ENCODE results near the gene TMEM213.
"Not testable (repeated sequence)": the region's sequence is repeated elsewhere in the genome, so short reads cannot be mapped to it uniquely, and the experiment has no call there.

The TMEM213 gene

DNA sequence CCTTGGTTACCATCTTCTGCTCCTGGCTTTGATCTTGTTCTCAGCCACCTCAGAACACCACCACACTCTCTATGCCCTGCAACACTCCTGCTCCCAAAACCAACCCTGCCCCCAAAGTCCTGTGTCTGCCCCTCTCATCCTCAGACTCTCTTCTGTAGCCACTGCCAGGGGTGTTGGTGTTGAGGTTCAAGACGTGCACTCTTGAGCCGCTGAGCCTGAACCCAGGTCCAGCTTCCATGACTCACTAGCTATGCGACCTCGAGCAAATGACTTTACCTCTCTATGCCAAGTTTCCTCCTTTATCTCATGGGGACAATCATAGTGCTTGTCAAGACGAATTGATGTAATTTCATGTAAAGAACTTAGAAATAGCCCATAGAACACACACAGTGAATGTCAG is 1.0 kb downstream of the TMEM213 start:
- no peak for DNase-seq

- no peak for DNase-seq
Observed at GRCh38 chr7:138799336-138800000, 1.7 kb downstream of the TMEM213 start.

DNA sequence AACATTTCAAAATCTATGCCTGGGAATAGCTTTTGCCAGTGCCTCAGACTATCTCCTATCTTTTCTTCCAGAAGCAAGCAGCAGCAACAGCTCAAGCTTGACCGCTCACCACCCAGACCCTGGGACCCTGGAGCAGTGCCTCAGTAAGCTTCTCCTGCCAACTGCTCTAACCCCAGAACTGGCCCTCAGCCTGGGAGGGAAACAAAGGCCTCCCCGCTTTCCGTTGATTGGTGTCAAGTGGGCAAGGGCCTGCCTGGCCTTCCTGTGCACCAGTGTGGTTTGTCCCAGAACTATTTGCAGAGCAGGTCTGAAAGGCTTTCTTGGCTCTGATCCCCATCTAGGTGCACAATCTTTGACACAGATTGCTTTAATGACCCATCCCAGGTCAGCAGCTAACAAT is 3.5 kb downstream of the TMEM213 start:
- no peak for DNase-seq

DNA sequence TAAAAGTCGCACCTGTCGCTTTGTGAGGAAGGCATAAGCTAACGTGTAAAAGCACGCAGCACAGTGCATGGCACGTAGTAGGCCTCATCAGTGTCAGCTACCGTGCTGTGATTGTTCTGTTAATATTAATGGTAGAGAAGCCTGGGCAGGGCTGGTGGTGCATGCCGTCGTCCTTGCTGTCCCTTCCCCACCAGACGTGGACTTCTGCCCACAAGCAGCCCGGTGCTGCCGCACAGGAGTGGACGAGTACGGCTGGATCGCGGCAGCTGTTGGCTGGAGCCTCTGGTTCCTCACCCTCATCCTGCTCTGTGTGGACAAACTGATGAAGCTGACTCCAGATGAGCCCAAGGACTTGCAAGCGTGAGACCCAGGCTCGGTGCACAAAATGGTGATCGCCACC is 4.9 kb downstream of the TMEM213 start:
- no peak for DNase-seq

DNA sequence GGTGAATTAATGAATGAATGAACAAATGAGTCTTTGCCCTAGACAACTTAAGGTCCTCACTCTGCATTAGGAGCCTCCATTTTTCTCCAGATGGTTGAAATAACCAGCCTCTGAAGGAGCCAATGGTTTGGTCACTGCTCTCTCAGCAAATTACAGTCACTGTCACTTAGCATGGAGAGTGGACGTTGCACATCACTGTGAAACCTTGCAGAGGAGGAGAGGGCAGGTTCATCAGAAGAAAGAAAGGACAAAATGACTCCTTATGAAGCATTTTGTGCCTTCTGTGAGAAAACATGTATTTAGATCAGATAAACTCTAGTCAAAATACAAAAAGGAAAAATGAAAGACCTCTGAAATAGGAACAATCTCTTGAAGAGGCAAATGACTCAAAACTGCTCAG is 6.8 kb downstream of the TMEM213 start:
- no peak for DNase-seq

- no peak for DNase-seq
Observed at GRCh38 chr7:138809346-138809745, 11.6 kb downstream of the TMEM213 start.

- DNase-seq, result not testable (repeated sequence)
Observed at GRCh38 chr7:138811327-138811726, 13.5 kb downstream of the TMEM213 start.

DNA sequence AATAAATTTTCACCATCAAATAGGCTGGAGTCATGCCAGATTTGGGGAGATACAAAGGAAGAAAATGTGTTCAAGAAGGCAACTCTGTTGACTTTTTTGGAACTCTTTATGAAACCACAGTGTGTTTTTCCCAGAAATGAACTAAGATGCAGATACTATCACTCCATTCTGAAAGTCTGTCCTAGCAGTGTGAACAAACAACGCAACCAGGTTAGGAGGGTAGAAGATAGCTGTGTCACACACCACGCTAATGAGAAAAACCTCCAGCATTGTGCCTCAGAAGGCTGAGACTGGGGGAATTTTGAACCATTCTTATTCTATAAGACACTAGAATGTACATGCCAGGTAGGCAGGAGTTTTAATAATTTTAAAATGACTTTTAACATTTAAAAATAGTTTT is 16.2 kb downstream of the TMEM213 start:
- no peak for DNase-seq

DNA sequence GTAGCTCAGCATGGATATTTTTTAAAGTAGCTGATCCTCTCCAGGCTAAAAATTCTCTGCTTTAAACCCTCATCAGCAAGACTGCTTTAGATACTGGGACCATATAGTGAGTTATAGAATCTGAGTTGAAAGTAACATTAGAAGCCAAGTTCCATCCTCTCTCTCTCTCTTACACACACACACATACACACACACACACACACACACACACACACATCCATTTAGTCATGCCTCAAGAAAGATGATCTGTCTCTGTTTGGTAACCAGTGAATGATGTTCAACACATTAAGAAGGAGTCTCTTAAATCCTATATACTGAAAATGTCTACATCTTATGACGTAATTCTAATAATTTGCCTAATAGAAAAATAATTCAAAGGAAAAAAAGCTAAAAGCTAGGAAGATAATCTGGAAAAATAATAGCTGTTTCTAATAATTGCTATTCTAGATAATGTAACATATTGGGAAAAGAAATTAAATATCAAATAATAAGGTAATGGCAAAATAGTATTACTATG is 17.1 kb downstream of the TMEM213 start:
- DNase-seq, result no peak

GRCh38 chr7:138816650-138817049 is 18.9 kb downstream of the TMEM213 start:
- DNase-seq, result no peak

DNA sequence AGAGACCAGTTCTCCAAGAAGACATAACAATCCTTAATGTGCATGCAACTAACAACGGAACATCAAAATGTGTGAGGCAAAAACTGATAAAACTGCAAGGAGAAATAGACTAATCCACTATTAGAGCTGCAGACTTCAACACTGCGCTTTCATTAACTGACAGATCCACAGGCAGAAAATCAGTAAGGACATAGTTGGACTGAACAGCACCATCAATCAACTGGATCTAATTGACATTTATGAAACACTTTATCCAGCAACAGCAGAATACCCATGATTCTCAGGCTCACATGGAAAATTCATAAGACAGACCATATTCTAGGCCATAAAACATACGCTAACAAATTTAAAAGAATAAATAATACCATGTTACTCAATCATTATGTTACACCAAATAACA is 21.8 kb downstream of the TMEM213 start:
- DNase-seq, result no peak

DNA sequence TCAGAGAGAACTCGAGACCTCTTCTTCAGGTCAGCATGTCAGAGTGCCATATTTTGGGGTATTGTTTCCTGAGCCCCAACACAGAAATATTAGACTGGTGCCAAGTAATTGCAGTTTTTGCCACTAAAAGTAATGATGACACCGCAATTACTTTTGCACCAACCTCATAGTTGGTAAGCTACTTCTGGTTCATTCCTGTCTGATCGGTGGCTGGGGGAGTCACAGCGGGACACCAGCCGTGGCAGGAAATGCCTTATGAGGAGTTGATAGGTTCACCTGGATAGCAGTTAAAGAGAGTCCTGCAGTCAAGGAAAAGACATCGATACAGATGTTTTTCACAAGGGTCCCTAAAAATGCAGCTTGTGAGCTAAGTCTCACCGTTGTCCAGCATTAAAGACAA is 24.1 kb downstream of the TMEM213 start:
- DNase-seq, result no peak

DNA sequence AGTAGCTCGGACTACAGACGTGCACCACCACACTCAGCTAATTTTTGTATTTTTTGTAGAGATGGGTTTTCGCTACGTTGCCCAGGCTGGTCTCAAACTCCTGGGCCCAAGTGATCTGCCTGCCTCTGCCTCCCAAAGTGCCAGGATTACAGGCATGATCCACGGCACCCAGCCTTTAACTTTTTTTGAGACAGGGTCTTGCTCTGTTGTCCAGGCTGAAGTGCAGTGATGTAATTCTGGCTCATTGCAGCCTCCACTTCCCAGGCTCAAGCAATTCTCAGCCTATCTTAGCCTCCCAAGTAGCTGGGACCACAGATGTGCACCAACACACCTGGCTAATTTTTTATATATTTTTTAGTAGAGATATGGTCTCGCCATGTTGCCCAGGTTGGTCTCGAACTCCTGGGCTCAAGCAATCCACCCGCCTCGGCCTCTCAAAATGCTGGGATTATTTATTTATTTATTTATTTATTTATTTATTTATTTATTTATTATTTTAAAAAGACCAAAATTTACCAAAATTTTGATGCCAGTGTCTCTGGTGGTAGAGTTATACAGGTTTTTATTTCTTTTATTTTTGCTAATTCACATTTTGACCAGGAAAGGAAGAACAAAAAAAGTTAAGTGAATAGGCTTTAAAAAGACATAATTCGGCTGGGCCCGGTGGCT is 25.2 kb downstream of the TMEM213 start:
- no peak for DNase-seq

DNA sequence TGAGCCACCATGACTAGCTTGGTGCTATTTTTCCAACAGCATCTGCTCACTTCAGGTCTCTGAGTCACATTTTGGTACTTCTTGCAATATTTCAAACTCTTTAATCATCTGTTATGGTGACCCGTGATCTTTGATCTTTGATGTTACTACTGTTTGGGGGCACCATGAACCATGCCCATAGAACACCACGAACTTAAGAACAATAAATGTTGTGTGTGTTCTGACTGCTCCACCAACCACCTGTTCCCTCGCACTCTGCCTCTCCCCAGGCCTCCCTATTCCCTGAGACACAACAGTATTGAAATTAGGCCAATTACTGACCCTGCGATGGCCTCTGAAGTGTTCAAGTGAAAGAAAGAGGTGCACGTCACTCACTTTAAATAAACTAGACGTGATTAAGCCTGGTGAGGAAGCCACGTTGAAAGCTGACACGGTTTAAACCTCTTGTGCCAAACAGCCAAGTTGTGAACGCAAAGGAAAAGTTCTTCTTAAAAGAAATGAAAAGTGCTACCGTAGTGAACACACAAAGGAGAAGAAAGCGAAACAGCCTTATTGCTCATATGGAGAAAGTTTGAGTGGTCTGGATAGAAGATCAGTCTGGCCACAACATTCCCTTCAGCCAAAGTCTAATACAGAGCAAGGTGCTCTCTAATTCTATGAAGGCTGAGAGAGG is 27.4 kb downstream of the TMEM213 start:
- DNase-seq, result no peak

DNA sequence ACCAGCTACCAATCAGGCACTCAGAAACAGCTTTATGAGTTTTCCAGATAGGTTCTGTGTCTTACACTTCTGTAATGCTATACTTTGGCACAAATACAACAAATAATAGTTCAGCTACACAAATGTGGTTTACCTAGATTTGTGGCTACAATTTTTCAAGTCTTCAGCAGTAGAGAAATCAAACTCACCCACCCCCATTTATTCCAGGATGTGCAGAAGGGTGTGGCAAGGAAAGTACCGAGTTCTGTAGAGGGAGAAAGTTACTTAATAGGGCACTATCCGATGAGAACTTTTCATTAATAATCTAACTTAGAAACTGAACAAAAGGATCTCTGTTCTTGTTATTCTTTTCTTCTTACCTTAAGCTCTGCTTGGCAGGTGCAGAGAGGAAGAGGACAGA is 30.5 kb downstream of the TMEM213 start:
- no peak for DNase-seq

DNA sequence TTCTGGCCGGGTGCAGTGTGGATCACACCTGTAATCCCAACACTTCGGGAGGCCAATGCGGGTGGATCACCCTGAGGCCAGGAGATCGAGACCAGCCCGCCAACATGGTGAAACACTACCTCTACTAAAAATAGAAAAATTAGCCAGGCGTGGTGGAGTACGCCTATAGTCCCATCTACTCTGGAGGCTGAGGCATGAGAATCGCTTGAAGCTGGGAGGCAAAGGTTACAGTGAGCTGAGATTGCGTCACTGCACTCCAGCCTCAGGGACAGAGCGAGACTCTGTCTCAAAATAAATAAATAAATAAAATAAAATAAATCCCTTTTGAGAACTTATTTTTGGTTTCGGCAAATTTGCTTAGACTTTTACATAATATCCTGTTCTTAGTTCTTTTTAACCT is 31.5 kb downstream of the TMEM213 start:
- no peak for DNase-seq

DNA sequence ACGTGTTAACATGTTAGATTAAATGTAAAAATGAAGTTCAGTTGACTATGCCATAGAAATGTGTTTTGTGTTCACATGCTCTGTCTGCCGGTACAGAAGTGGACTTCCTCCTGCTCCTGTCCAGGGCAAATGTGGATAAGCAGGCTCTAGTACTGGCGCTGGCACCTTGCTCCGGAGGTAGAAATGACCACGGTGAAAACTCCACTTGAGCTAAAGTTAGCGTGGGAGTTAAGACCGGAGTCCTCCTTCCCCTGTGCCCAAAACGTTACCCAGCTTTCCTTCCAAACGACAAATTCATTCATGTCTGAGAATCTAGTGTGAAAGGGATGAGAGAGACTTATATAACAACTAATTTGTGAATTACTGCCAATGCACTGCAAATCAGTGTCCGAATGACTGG is 35.2 kb downstream of the TMEM213 start:
- DNase-seq, result no peak

DNA sequence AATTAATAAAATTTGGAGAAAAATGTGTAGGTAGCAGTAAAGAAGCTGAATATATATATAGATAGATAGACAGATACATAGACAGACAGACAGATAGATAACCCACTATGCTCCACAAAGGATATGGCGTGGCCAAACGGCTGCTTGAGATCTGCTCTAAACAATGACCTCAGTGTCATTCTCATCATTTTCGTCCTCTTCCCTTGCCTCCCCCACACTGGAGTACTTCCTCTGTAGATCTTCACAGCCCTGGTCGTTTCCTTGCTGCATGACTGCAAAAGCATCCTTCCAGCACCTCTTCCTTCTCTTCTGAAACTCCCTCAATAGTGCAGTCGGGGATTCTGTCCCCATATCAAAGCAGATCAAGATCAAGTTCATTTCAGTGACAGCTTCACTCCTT is 35.8 kb downstream of the TMEM213 start:
- DNase-seq, result no peak

DNA sequence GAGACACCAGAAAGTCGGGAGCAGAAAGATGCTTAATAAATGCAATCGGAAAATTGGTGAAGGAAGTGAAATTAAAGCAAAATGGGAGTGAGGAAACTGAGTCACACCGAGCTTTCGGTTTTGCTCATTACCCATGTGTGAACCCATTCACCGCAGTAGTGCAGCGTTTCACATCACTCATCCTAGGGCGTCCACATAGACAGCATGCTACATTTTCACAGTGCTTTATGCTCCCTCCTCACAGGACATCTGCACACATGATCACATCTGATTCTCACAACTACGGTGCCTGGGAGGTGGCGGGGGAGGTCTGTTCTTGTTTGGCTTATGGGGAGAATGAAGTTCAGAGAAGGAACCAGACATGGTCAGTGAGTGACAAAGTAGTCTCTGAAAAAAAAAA is 36.8 kb downstream of the TMEM213 start:
- DNase-seq, result no peak

DNA sequence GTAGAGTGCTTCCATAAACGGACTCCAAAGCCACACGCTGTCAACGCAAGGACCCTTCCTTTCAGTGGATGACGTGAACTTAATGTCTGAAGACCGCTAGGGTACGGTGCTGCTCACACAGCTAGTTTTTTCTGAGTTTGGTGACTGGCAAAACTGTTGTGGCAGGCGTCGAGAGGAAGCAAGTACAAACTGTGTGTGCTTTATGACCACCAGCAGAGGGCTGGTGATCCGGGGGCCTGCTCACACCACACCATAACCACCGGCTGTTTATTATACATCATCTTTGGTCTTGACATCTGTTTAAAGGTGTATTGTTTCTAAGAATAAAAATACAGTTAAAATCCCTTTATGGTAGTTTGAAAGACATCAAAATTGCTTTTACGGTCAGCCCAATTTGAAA is 37.3 kb downstream of the TMEM213 start:
- DNase-seq, result no peak

DNA sequence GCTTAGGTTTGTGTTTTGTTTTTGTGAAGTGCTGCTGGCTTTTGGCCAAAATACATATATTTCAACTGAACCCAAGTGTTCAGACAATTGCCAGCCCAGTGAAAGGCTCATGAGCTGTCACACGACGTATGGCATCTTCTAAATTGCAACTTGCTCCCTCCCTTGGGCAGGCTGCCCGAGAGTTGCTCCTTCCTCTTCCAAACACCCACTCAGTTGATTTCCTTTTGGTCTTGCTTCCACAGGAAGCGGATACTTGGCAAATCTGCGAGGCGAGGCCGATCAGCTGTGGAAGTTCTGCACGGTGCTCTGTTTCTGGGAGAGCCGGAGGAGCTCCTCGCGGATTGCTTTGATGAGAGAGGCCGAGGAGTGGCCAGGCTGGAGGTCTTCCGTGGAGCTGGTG is 39.8 kb downstream of the TMEM213 start:
- no peak for DNase-seq

DNA sequence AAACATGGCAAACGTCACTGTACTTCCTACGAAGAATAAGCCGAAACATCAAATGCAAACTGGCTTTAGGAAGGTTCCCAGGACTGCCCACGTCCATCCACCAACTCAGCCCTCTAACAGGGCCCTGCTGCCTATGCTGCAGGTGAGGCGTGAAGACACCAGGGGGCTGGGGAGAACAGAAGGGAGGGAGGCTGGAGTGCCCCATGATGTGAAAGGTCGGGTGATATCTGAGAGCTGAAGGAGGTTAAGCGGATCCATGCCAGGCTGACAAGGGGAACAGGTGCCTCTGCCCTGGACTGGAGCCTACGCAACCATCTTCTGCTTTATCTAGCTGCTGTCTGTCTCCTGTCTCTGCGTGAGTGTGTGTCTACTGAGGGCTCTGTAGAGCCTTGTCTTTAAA is 40.4 kb downstream of the TMEM213 start:
- no peak for DNase-seq

DNA sequence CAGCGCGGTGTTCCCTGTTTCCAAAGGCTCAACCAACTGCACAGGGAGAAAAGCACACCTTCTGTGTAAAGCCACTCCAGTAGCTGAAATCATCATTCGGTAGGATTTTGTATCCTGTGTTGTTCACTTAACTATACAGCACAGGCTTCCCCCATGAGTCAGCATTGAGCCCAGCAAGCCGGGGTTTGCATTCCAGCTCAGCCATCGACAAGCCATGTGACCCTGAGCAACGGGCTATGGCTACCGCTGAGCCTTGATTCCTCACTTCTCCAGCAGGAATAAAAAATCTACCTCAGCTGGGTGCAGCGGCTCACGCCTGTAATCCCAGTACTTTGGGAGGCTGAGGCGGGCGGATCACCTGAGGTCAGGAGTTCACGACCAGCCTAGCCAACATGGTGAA is 44.3 kb downstream of the TMEM213 start:
- no peak for DNase-seq

Data from CD4-positive, alpha-beta T cell treated with Interferon gamma for 1 hour (primary cell).